HK-2 (cell line): Measurements from ENCODE around the gene CNNM4.

Experiments used
- DNase-seq: peaks from one replicate; pipeline ENCODE4 v3.0.0-alpha.2; 2018; ENCODE audit not compliant: unreplicated experiment

Gene CNNM4

DNA sequence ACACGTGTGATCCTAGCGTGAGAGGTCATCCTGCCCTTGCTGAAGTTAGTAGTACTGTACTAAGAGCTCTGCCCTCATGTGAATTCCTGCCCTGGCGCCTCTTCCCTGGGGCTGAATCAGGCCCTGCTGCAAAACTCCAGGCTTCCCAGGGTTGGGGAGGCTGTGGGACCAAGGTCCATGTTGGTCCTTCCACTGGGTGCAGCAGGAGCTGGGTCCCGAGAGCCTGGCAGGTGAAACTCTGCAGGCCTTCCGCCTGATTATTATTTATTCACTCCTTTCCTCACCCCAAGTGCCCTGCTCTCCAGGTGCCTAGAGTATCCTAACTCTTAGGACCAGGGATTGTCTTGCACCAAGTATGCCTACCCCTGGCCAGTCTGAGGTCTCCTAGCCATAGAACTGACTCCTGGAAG lies 50.1 kb downstream of the CNNM4 start:
- DNase-seq, result no peak

DNA sequence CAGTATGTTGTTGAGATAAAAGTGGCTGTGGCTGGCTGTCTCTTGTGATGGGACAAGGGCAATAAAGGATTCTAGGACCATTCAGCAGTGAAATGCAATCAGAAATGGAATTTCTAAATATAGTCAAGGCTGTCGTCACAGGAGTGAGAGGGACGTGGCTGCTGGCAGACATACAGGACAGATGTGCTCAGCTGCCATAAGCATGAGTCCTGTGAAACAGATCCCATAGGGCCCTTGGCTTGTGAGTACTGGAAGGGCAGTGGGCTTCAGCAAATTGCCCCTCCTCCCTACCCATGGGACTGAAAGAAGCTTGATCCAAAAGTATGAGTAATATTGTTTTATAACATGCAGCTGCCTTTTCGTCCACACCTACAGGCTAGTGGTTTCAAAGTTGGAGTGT lies 51.2 kb downstream of the CNNM4 start:
- no peak for DNase-seq

DNA sequence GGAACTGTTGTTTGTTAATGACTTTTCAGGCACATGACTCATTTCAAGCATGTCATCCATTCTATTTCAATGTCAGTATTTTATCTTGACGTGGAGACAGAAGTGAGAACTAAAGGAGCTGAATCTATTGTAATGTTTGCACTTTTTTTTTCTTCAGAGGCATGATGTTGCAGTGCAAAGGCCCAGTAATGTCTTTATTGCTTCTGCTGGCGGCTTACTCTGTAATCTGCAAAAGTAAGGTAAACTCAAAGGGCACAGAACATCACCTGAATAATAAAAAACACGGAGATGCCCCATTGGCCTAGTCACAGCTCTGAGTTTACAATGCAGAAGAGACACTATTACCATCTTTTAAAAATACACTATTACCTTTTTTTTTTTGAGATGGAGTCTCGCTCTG lies 53.0 kb downstream of the CNNM4 start:
- no peak for DNase-seq

DNA sequence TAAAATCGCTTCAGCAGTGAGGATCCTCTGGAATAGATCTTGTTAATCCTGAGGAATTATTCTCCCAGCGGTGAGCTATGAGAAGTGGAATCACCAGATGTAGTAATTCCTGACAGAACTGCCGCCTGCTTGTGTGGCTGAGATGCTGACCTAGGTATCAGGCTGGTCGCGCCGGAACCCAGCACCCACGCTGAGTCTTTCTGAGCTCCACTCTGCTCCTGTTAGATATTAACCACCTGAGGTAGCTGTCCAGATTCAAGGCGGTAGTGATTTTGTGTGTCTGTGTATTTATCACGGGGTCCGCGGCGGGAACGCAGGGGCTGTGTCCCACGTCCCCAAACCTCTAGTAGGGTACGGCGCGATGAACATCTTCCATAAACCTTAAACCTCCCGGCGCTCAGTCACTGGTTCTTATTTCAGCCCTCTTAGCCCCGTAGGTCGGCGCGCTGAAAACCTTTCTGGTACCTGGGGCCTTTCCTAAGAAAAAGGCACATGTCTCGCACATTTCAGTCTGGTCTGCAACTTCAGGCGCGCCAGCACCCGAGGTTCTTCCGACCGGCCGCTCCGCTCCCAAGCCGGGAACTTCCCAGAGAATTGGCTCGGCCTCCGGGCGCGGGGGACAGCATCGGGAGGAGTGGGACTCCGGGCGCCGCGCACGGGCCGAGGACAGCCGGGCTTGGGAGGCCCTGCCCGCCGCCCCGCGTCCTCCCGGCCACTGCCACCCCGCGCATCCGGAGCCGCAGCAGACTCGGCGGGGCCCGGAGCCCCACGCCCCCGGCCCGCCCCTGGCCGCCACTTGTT lies 54.8 kb downstream of the CNNM4 start:
- DNase-seq, result peak; percentile 49

DNA sequence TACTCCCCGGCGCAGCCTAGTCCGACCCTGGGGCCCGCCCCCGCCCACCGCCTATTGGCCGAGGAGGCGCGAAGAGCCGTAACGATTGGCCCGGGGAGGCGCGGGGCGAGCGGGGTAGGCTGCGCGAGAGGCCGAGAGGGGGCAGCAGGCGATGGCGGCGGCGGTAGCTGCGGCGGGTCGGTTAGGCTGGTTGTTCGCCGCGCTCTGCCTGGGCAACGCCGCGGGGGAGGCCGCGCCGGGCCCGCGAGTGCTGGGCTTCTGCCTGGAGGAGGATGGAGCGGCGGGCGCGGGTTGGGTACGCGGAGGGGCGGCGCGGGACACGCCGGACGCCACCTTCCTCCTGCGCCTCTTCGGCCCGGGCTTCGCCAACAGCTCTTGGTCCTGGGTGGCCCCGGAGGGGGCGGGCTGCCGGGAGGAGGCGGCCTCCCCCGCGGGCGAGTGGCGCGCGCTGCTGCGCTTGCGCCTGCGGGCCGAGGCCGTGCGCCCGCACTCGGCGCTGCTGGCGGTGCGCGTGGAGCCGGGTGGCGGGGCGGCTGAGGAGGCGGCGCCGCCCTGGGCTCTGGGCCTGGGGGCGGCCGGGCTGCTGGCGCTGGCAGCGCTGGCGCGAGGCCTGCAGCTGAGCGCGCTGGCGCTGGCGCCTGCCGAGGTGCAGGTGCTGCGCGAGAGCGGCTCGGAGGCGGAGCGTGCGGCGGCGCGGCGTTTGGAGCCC lies 55.6 kb downstream of the CNNM4 start, which contains the start of gene CNNM3:
TSS of gene CNNM3 (plus strand) at position 142 of the 709 bp plus-strand sequence. CDS start at position 152, 10 bp downstream.
- DNase-seq, result peak; percentile 97

DNA sequence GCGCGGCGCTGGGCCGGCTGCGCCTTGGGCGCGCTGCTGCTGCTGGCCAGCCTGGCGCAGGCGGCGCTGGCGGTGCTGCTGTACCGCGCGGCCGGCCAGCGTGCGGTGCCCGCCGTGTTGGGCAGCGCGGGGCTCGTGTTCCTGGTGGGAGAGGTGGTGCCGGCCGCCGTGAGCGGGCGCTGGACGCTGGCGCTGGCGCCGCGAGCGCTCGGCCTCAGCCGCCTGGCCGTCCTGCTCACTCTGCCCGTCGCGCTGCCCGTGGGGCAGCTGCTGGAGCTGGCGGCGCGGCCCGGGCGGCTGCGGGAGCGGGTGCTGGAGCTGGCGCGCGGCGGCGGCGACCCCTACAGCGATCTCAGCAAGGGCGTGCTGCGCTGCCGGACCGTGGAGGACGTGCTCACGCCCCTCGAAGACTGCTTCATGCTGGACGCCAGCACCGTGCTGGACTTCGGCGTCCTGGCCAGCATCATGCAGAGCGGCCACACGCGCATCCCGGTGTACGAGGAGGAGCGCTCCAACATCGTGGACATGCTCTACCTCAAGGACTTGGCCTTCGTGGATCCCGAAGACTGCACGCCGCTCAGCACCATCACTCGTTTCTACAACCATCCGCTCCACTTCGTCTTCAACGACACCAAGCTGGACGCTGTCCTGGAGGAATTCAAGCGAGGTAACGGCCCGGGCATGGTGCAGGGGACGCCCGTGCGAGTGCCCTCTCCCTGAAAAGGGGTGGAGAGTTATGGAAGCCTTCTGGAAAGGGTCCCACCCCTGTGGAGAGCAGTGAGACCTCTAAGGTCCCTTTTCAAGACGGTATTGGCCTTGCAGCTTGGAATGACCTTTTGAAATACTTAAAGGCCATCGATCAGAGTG lies 56.4 kb downstream of the CNNM4 start:
- DNase-seq, result no peak

DNA sequence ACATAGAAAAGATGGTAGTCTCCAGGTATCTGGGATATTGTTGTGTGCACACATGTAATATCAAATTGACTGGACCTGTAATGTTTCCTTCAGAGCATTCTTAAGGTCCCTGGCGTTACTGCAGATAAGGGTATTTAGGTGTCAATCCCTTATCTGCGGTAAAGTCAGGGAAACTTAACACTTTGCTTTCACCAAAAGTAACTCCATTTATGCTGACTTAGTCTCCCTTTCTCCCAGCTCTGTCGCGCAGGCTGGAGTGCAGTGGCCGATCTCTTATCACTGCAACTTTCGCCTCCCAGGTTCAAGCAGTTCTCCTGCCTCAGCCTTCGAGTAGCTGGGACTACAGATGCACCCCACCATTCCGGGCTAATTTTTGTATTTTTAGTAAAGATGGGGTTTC lies 57.2 kb downstream of the CNNM4 start:
- DNase-seq, result no peak

DNA sequence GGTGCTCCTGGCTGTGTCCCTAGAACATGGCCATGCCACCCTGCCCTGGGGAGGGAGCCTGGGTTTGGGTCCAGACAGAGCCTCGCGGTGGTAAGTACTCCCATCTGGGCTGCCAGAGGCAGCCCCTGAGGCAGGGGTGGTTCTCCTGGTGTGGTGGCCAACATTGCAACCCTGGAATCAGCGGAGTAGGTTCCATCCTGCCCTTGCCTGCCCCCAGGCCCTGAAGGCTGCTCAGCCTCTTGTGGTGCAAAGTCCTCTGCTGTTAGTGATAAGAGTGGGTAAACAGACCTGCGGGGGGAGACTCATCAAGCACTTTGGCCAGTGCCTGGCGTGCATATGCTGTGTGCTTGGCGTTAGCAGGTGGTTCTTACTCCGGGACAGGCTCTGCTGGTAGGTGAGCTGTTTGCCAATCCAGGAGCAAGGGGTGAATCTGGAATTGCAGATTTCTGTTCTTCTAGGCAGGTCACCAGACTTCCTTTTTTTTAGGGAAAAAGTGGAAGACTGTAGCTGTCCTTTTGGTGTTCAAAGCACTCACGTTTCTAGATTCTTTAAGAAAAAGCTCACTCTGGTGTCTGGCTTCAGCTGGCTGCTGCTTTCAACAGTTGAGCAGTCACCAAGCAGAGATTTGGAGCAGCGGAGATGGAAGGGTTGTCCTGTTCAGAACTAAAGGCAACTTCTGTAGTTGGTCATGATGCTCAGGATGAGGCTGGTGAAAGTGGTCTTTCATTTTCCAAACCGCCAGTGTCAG lies 58.6 kb downstream of the CNNM4 start:
- DNase-seq, result no peak

DNA sequence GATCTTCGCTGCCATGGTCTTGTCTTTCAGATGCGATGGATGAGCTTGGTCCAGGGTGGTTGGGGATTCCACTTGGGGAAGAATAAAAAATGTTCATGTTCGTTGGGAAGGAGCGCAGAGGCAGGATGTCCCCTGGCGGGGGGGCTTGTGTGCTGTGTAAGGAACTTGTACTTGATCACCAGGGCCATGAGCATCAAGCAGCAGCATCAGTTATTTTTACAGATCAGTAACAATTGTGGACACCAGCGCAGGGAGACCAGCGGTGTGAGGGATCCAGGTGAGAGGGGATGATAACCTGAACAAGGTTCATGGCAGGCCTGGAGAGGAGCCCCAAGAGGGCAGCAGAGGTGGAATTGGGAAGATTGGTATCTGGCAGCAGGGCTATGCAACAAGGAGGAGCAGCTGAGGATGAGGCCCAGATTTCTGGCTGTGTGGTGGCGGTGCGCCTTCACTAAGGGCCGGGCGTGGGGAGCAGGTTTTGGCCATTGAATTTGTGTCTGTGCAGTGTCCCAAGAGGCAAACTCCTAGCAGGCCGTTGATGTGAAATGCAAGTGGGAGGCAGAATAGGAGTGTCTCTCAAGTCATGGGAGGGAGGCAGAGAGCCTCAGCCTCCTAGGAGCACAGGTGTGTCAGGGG lies 59.3 kb downstream of the CNNM4 start:
- no peak for DNase-seq

DNA sequence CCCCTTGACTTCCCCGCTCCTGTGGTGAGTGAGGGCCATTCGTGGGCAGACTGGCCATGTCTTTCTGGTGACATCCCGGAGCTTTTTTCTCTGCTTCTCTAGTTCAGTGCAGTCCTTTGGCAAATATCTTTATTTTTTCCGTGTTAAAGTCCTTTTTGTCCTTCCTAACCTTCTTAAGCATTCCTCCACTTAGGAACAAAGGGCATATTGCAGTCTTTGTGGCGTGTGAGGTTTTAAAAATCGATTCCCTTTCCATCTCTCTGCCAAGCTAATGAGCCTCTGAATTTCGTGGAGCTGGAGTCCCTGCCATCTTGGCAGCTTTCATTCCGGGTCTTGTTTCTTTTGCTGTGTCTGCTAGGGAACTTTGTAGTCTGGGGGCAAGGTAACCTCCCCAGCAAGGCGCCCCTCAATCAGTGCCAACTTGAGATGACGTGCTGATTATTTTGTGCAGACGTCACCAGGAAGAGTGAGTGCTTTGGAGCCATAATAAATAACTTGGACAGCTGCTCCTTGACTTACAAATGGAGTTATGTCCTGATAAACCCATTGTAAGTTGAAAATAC lies 60.5 kb downstream of the CNNM4 start:
- DNase-seq, result no peak

DNA sequence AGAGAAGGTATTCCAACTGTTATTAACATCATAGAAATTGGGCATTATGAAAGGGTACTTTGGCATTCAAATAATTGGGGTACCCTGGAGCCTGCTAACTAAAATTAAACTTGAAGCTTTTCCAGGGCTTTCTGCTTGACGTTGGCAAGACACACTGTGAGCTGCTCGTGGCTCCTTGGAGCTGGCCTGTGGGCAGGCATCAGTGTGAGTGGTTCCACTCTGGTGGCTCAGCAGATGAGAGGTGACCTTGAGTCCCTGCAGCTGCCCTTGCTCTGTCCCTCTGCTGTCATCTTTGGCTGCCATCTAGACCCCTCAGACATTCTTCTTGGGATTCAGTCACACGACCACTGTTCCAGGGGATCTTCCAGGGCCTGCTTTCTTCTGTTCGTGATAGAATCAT lies 62.1 kb downstream of the CNNM4 start:
- DNase-seq, result no peak

DNA sequence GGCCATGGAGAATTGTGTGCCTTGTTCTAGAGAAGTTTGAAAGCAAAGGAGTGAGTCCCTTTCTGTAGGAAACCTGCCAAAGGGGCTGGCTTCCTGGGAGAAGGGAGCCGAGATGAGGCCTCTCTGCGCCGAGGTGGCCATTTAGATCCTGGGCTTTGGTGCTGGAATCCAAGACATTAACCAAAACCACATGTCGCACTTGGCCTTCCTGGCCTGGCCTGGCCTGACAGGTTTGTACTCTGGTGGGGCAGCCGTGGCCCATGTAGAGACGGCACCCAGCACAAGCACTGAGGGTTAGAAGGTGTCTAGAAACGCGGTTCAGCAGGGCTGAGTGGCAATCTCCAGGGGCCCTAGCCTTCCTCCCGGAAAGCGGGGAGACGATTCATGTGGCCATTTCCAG lies 62.5 kb downstream of the CNNM4 start:
- no peak for DNase-seq

DNA sequence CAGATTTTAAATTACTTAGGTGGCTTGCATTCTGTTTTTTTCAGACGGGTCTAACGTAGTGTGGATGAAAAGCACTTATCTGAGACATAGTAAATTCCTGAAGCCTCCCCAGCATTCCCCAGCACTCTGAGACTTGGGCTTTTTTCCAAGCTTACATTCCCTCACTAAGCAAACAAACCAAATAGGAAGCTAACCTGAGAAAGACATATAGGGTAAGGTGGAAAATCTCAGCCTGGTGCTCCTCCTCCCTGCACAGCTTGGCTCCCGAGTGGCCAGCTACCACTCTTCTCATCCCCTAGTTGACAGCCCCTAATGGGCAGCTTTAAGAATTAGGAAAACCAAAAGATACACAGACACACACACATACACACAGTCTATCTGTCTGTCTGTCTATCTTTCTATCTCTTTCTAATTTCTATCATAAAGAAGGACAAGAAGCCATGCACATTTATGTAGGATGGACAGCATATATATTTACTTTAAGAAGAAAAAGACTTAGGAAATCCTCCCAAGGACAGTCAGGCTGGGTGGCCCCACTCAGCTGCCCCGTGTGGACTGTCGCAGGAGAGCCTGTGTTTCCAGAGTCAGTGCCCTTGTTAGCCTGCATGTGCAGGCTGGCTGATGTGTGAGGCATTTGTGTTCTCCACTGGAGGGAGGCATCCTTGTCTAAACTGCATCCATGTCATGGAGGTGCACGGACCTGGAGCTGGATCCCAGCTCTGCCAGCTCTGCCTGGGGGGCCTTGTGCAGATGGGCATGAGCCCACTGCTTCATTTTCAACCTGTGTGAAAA lies 63.6 kb downstream of the CNNM4 start:
- DNase-seq, result no peak

DNA sequence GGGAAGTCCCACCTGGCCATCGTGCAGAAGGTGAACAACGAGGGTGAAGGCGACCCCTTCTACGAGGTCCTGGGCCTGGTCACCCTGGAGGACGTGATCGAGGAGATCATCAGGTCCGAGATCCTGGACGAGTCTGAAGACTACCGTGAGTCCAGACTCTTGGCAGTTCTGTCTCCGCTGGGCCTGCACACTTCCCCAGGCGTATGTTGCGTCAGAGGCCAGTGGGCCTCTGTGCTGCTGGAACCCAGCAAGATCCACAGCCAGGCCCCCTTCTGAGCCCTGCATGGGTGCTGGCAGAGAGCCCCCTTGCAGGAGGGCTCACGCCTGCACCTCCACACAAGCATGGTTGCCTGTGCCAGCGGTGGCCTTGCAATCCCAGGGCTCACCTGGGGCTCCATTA lies 64.4 kb downstream of the CNNM4 start:
- DNase-seq, result no peak

DNA sequence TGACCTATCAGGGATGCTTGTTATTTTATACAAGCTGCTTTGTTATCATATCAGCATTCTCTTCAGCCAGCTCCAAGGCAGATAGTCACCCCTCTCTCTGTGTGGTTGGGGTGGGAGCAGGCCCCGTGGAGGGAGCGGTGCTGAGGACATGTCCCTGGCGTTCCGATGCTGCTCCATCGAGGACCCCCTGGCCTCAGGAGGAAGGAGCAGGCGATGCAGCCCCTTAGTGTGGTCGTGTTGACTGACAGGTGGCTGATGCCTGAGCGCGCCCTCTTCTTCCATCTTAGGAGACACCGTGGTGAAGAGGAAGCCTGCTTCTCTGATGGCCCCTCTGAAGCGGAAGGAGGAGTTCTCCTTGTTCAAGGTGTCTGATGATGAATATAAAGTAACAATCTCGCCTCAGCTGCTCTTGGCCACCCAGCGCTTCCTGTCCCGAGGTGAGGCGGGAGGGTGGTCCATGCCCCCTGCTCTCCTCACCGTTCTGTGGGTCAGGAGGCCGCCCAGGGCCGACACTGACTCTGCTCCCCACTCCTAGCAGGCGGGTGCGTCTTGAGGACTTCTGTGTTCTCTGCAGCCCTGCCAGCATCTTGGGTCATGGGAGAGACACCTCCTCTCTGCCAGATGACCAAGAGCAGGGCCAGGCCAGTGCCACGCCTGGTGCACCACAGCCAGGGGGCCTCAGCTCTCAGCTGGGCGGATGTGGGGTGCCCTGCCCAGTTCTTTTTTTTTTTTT lies 66.0 kb downstream of the CNNM4 start:
- no peak for DNase-seq

DNA sequence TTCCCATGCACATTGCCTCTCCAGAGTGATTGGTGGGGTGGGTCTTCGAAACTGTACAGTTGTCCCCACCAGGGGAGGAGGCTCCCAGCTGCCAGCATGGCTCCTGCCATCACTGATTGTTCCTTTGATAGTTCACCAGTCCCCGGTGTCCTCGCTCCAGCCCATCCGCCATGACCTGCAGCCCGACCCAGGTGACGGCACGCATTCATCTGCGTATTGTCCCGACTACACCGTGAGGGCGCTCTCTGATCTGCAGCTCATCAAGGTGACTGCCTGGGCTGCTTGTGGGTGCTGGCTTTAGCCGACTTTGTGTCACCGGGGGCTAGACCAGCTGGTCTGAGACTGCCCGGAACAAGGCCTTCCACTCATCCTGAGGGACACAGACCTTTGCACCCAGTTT lies 67.7 kb downstream of the CNNM4 start:
- no peak for DNase-seq

DNA sequence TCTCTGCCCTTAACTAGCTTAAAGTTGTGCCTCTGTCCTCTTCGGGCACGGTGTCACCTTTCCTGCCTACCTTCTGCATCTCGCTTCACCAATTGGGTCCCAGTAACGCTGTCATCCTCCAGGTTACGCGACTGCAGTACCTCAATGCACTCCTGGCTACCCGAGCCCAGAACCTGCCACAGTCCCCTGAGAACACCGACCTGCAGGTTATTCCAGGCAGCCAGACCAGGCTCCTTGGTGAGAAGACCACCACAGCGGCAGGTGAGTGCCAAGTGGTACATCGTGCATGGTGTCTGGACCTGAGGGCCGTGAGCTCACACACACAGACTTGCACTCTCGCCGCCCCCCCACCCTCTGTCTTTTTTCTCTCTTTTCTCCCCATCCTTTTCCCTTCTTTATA lies 68.2 kb downstream of the CNNM4 start:
- DNase-seq, result no peak

DNA sequence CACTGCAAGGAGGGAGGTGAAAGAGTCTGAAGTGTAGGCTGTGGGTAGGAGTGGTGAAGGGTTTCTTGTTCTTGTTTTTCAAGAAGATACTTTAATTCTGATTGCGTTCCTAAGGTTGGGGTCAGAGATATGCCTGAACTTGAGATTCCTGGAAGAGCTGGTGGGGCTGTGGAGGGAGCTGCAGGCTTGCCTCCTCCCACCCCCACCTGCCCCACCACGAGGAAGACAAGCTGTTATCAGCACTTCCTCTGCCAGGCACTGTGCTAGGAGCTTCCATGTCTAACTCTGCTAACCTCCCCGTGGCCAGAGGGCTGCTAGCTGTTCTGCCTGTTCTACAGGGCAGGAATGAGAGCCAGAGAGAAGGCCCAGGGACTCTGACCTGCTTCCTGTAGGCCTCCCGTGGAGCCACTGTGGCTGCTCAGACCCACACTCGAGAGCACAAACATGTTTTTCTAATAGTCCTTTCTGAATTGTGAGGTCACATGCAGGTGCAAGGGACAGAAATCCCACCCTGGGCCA lies 69.4 kb downstream of the CNNM4 start:
- DNase-seq, result no peak

DNA sequence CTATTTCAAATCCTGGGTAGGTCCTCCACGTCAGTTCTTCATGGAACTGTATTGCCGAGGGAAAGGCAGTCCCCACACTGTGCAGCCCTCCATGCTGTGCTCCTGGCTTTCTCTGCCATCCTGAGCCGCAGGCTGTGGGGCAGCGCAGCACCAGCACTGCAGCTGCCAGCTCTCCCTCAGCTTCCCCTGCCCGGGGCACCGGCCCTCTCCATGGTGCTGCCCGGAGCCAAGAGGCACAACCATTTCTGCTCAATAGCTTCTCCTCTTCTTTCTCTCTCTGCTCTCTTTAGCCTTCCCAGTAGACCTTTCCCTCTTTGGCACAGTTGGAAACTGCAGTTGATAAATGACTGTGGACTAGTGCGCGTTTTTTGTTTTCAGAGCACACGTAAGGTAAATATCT lies 71.0 kb downstream of the CNNM4 start:
- DNase-seq, result no peak
